ENCODE measurements around the gene CCDC12.

DNA sequence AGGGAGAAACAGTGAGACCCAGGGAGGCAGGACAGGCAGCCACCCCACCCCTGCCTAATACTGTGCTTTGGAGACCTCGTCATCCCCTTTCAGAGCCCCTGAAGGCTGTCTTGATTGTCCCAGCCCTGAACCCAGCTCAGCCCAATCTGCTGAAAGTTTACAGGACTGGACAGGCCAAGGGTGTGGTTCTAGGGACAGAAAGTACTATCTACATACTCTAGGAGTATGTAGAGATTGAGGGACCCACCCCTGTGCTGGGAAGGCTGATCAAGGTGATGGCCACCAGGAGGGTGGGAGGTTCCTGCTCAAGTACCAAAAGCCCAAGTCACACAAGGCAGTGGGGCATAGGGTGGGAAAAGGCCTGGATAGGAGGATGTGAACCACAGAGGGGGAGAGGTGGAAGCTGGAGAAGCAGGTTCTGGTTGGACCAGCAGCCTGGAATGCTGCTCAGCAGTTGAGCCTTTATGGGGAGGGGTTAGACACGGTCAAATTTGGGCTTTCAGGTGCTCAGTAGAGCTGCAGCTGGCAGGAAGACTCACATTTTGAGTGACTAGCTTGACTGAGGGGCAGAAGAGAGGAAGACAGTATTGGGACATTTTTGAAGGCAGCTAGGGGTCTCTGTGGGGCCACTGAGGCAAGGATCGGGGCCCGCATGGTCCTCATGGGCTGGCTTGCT lies 9.6 kb upstream of the CCDC12 start:
- TF ChIP-seq EGR1 (IDR thresholded peaks at IDR 0.05) (no peak), YY1 (IDR thresholded peaks at IDR 0.05; ENCODE audit: low read depth) (no peak), EP300 (IDR thresholded peaks at IDR 0.05; ENCODE audit: borderline replicate concordance) (no peak)
- TF ChIP-seq, protein P1, sequence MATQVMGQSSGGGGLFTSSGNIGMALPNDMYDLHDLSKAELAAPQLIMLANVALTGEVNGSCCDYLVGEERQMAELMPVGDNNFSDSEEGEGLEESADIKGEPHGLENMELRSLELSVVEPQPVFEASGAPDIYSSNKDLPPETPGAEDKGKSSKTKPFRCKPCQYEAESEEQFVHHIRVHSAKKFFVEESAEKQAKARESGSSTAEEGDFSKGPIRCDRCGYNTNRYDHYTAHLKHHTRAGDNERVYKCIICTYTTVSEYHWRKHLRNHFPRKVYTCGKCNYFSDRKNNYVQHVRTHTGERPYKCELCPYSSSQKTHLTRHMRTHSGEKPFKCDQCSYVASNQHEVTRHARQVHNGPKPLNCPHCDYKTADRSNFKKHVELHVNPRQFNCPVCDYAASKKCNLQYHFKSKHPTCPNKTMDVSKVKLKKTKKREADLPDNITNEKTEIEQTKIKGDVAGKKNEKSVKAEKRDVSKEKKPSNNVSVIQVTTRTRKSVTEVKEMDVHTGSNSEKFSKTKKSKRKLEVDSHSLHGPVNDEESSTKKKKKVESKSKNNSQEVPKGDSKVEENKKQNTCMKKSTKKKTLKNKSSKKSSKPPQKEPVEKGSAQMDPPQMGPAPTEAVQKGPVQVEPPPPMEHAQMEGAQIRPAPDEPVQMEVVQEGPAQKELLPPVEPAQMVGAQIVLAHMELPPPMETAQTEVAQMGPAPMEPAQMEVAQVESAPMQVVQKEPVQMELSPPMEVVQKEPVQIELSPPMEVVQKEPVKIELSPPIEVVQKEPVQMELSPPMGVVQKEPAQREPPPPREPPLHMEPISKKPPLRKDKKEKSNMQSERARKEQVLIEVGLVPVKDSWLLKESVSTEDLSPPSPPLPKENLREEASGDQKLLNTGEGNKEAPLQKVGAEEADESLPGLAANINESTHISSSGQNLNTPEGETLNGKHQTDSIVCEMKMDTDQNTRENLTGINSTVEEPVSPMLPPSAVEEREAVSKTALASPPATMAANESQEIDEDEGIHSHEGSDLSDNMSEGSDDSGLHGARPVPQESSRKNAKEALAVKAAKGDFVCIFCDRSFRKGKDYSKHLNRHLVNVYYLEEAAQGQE (IDR thresholded peaks at IDR 0.05; ENCODE audit: low read depth): no peak
